HG03460 (cell line): ENCODE data around the gene ZNF488.
"Not testable (repeated sequence)": the region's sequence is repeated elsewhere in the genome, so short reads cannot be mapped to it uniquely, and the experiment has no call there.

Source experiments
- ATAC-seq: cut with Tn5 transposase; IDR thresholded peaks from one replicate; pipeline ENCODE4 v1.9.1; 2021; ENCODE audit not compliant: unreplicated experiment

ZNF488 gene

GRCh38 chr10:47410271-47410670, 26.2 kb upstream of the ZNF488 start:
- ATAC-seq = no peak

GRCh38 chr10:47409866-47410256, 25.8 kb upstream of the ZNF488 start:
- no peak for ATAC-seq

DNA sequence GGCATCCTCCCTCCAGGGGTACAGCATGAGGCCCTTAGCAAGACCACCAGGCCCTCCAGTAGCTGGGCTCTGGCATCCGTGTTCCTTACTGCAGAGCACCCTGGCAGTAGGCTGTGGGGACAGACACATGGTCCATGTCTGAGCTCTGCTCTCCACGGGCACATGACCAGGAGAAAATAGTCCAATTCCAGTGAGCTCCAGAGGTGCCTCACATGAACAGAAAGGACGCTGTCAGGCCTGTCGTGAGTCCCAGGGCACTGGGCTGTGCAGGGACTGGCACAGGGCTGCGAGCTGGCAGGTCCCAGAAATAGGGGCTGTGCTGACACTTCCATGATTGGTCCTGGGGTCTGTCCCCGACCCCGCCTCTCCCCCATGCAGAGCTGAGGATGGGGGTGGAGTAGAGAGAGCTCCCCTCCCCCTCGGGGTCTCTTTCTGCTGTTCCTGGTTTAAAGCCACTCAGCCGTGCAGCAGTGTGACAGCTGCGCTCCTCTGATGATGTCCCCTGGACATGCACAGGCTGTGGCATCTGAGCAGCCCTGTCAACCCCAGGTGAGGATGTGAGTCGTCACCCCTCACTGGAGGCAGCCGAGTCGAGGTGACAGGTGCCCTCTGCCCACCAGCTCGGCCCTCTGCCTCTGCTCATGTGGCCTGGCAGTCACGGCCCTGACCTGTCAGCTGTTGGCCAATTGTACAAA, 25.2 kb upstream of the ZNF488 start:
- ATAC-seq = no peak

- no peak for ATAC-seq
These were observed 24.5 kb upstream of the ZNF488 start for GRCh38 chr10:47408606-47409005.

- ATAC-seq = no peak
These were observed 23.0 kb upstream of the ZNF488 start for GRCh38 chr10:47406870-47407691.

DNA sequence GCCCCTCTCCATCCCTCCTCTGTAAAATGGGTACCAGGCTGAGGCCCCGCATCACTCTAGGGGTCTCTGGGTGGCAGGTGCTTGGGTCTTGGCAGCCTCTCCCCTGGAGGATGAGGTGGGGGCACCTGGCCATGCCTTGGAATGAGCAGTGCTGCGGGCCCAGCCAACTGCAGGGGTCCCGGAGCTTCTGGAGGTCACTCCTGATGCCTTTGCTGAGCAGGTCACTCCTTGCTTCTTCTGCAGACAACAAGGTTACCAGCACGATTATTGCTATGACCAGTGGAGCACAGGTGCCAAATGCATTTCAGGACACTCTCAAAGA, 22.4 kb upstream of the ZNF488 start:
- ATAC-seq = no peak

DNA sequence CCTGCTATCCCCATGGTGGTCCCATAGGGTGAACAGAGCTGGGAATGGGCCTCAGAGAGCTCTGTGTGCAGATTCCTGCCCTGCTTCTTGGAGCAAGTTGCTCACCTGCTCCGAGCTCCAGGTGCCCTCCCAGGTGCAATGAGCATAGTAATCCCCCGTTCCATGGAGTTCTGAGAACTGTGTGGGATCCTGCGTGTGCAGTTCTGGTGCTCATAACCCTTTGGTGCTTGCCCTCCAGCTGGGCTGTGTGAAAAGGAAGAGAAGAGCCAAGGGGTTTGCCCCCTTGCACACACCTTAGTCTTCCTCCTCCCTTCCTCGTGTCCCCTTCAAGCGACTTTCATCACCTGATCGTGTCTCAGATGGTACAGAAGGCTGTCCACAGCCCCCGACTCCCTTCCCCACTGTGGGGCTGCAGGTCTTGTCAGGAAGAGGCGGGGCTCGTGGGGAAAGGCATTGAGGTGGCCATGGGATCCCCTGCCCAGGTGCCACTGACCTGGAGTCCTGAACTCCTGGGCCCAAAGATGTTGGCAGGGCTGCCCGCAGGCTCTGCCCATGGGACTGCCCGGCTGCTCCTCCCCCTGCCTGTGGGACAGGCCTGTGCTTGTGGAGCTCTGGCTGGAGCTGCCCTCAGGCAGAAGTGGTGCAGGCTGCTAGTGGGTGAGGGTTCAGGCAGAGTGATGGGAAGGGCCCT, 21.9 kb upstream of the ZNF488 start:
- no peak for ATAC-seq

DNA sequence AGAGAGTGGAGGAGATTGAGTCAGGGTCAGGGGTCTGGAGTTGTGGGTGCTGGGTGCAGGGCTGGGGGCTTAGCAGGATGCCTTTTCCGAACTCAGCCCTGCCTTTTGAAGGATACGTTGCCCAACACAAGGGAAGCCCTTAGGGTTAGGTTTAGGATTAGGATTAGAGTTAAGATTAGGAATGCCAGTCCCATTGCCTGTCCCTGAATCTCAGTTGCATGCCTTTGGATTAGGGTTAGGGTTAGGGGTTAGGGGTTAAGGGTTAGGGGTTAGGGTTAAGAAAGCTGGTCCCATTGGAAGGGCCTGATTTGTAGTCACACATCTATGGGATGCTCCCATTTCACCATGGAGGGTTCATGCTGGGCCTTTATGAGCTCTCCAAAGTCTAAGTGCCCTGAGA, 20.8 kb upstream of the ZNF488 start:
- no peak for ATAC-seq

- no peak for ATAC-seq
These were observed 20.4 kb upstream of the ZNF488 start for GRCh38 chr10:47404446-47404845.

GRCh38 chr10:47403446-47404318, 19.6 kb upstream of the ZNF488 start:
- no peak for ATAC-seq

- ATAC-seq = no peak
These were observed 18.7 kb upstream of the ZNF488 start for GRCh38 chr10:47402641-47403301.

DNA sequence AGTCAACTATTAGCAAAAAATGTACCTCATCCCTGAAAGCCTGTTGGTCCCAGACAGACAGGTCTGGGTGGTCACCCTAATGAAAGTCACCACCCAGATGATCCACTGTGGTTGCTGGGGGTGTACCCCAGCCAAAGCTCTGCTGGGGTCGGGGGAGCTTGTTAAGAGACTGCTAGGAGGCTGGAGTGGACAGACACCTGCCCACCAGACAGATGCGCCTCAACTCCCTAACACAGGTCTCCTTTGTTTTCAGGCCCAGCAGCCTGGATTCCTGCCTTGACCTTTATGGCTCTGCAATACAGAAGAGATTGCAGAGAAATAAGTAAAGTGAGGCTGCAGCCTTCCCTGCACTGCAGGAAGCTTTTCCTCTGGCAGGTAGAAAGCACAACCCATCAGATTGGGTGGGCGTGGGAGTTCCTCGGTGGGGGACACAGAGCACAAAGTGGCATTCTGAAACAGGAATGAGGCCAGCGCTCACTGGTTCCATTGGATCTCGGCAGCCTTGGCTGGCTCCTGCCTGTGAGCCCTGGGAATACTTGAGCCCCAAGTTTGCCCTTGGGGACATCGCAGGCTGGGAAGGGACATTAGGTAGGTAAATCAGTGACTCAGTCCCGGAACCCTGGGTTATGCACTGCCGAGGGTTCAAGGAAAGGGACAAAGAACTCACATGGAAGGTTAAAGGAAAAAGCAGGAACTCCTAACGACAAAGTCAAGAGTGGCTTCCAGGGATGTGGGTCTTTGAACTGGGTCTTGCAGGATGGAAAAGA, 18.0 kb upstream of the ZNF488 start:
- ATAC-seq = no peak

DNA sequence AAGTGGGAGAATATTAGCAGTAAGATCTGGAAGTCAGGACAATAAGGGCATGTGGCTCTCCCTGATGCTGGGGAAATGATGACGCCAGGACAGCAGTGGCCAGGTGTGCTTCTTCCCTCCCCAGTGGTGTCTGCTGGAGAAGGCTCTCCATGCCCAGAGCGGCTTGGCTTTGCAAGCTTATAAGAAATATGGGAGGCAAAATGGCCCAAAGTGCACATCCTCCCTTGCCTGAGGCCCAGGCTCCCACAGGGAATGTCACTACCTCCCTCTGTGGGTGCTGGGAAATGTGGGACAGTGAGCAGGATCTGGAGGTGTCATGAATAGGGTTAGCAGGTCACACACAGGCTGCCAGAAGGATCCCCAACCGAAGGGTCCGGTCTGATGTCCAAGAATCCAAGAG, 17.1 kb upstream of the ZNF488 start:
- no peak for ATAC-seq

- ATAC-seq = no peak
These were observed 16.7 kb upstream of the ZNF488 start for GRCh38 chr10:47400786-47401185.

DNA sequence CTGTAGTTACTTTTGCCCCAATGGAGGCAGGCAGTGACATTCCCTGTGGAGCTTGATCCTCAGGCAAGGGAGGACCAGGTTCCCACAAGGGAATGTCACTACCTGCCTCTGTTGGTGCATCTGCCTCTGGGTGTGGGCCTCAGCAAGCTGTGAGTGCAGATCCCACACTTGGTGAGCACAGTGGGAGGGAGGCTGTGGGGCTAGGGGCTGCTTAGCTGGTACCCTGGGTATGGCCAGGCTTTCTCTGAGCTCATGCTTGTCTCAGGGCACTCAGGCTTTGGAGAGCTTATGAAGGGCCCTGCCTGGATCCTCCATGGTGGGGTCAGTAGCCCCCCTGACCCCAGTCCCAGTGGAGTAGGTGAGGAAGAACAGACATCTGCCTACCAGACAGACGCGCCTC, 16.2 kb upstream of the ZNF488 start:
- ATAC-seq = no peak

DNA sequence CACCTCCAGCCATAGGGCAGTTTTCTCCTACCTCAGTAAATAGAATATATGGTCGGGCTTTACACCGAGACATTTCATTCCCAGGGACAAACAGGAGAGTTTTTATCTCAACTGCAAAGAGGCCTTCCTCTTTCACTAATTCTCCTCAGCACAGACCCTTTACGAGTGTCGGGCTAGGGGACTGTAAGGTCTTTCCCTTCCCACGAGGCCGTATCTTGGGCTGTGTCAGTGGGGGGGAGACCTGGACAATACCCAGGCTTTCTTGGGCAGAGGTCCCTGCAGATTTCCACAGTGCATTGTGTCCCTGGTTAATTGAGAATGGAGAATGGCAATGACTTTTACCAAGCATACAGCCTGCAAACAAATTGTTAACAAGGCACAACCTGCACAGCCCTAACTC, 13.2 kb upstream of the ZNF488 start:
- no peak for ATAC-seq

GRCh38 chr10:47396311-47396717, 12.2 kb upstream of the ZNF488 start:
- no peak for ATAC-seq

DNA sequence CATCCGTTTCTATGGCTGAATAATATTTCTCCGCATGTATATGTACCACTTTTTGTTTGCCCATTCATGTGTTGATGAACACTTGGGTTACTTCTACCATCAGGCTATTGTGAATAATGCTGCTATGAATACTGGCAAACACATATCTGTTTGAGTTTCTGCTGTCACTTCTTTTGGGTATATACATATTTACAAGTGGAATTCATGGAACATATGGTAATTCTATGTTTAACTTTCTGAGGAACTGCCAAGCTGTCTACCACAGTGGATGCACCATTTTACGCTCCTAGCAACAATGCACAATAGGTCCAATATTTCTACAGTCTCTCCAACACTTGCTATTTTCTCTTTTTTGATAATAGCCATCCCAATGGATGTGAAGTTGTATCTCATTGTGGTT, 5.5 kb upstream of the ZNF488 start:
- no peak for ATAC-seq

DNA sequence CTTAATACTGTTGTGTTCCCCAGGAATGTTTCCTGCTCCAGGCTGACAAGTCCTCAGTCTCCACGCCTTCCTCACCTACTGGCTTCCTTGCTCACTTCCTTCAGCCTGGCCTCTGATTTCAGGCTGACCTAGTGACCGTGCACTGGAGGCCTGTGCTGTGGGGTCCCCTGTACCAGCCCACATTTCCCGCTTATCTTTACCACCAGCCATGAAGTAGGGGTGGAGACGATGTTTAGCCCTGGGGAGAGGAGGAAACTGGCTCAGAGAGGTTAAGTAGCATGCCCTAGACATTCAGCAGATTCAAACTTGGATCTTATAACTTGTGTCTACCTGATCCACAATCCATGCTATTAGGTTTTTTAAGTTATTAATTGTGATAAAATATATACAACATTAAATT, 4.8 kb upstream of the ZNF488 start:
- ATAC-seq = no peak

- not testable (repeated sequence) for ATAC-seq
These were observed 2.0 kb upstream of the ZNF488 start for GRCh38 chr10:47386104-47386503.
